Activated naive CD4-positive, alpha-beta T cell treated with Interleukin-2 at 50 U/mL for 16 hours (primary cell): ENCODE measurements around the gene PDIA4.
"Not testable (repeated sequence)": the region's sequence is repeated elsewhere in the genome, so short reads cannot be mapped to it uniquely, and the experiment has no call there.

ENCODE experiments used
- DNase-seq: peaks from one replicate; pipeline ENCODE4 v3.0.0-alpha.2; 2020

The PDIA4 gene

DNA sequence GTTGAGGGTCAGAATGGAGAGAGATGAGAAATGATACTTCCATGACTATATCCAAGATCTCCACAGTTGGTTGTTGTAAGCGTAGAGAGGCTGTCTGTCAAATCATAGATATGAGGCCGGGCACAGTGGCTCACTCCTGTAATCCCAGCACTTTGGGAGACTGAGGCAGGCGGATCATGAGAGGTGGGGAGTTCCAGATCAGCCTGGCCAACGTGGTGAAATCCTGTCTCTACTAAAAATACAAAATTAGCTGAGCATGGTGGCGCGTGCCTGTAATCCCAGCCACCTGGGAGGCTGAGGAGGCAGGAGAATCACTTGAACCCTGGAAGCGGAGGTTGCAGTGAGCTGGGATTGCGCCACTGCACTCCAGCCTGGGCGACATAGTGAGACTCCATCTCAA, 2.1 kb upstream of the PDIA4 start:
- not testable (repeated sequence) for DNase-seq

DNA sequence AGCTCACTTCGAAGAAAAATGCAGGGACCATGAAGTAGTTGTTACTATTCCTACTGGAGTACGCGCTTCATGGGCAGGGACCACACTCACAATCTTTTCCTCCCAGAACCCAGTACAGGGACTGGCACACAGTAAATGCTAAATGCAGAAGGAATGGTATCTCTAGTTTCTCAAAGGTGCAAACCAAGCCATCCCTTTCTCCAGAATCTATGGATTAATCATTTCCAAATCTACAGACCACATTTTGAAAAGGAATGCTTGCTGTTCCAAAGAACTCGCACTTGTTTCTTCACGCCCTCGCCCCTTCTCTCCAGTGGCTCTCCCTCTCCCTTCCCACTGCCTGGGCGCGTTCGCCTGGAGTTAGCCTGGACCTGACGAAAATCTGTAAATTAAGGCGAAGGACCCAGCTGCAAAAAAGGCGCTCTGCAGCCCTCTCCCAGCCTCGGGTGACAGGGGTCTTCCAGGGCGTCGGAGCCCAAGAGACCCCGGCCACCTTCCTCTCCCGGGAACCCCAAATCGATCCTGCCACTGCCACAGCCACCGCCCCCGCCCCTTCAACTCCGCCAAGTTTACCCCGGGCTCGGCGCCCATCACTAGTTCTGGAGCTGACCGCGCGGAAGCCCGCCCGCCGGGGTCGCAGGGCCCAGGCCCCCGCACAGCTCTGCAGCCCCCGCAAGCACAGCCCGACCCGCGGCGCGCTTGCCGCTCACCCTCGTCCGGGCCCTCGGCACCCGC, 527 bp downstream of the PDIA4 start:
- no peak for DNase-seq

DNA sequence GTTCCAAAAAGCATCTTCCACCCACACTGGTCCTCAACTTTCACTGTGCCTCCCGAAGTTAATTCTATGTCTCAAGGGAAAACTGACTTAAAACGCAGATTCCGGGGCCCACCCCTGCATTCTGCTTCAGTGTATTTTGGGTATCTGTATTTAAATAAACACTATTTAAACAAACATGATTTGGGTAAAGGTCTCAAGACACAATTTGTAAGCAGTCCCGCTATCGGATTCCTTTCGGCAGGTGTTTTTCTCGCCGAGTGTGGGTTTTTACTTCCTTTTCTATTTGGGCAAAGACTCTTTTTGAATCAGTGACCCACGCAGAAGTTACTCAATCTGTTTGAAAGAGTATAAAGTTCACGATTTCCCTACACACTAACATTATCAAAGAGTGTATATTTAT, 1.2 kb downstream of the PDIA4 start:
- peak; percentile 11 for DNase-seq

DNA sequence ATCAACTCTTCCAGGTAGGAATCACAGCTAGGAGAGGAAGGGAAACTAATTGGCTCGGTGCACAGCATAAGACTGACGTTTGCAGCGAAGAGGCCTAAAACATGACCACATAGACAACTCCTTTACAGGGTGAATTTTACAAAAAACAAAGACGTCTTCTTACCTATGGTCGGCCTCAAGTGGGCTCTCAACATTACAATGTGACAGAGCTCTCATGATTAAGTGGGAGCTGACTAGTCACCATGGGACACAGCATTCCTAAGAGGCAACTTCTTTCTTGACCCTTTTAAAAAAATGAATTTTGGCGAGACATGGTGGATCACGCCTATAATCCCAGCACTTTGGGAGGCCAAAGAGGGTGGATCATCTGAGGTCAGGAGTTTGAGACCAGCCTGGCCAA, 4.6 kb downstream of the PDIA4 start:
- no peak for DNase-seq

DNA sequence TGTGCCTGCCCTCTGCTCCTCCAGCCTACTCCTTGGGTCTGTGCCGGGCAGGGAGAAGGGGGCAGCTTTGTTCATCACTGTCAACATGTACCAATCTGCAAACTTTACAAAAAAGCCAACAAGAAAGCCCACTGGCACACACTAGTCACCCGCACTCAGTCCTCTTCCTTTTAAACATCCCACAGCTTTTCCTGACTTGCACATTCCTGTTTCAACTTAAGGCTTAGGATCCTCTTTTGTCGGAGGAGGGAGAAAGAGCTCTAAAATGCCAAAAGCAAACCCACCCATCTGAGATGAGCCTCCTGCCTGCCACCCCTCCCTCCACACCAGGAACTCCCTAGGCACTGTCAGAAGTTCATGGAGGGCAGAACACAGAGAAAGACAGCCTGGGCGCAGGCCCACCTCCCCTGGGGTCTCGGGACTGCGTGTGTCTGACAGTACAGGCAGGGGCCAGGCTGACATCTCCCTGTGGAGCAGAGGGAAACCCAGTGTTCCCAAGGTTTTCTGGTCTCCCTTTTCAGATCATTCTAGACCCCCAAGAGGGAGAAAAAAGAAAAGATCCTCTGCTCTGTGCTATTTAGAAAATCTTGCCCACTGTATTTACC, 5.4 kb downstream of the PDIA4 start:
- DNase-seq = no peak

DNA sequence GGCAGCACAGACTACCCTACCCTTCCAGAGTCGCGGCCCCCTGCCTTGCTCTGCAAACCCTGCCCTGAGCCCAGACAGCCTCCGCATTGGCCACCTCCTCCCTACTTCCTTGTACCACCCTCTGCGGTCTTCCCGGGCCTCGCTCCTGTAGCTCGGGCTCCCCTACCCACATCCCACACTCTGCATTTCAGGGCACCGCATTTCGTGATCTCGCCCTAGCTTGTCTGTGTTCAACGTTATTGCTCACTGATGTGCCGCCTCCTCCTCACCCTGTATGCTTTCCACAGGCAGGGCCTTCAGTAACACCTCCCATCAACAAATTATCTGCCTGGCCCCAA, 6.6 kb downstream of the PDIA4 start:
- no peak for DNase-seq

DNA sequence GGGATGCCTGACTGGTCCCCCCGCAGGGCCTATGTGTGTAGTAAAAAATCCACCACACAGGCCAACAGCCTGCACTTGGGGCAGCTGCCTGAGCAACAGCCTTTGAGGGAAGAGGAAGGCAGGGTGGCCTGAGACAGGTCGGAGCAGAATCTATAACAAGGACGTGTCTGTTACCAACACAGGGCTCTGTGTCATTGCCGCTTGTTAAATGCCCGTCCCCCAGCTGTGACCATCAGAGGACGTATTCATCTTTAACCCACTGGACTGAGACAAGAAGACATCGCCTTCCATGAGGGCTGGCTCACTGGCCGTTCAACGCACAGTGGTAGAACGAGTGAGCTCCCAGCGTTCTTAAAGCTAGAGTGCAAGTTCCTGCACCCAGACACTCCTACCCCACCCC, 7.8 kb downstream of the PDIA4 start:
- no peak for DNase-seq

DNA sequence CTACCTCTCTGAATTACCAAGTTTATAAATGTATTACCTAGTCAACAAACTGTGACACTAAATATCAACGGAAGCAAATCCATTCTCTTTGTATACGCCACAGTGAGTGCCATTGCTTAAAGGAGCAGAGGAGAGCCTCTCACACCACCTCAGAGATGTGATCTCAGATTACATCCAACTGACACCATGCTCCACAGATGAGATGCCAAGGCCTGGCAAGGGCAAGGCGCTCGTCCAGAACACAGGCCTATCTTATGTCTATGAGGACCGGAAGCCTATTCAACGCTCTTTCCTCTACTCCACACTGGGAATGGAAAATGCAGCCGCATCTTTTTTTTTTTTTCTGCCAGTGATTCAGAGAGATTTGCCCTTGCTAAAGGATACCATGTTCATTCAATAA, 11.4 kb downstream of the PDIA4 start:
- no peak for DNase-seq

DNA sequence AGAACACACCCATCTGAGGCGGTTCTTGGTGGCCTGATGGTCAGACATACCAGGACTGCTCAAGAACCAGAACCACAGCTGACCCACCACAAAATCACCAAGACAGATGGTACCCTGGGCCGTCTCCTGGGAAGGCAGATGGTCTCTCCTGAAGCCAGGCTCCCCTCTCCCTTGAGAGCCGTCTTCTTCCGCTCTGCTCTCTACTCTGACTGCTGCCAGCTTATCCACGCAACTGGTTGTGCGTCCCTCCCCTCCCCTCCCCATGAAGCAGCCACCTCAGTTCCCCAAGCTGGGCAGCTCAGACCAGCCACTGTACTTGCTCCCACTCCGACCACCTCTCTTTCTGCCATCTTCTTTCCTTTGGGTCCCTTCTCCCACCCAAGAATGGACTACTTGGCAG, 14.0 kb downstream of the PDIA4 start:
- no peak for DNase-seq

DNA sequence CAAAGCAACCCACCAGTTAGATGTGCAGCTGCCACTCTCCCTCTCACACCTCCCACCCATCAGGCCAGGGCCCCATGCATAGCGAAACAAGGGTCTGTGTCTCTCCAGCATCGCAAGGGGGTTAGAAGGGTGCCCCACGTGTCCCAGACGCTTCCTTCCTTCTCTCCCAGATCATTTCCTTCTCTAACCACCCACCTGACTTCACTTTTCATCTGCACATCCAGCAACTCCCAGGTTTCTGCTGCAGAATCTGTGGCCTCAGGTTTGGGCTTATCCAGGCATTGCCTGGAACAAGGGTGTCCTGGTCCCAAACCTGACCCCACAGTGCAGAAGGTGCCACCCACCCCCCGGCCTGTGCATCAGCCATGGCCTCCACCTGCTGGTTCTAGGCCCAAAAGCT, 14.4 kb downstream of the PDIA4 start:
- no peak for DNase-seq

DNA sequence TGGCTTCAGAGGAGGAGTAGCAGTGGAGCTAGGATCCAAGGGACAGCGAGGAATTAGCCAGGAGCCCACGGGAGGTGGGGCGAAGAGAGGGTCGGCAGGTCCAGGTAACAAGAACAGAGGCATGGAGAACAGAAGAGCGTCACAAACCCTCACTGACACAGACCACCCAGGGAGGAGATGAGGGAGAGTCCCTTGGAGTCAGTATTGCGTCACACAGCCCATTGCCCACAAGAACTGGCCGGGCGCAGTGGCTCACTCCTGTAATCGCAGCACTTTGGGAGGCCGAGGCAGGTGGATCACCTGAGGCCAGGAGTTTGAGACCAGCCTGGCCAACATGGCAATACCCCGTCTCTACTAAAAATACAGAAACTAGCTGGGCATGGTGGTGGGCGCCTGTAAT, 15.6 kb downstream of the PDIA4 start:
- DNase-seq = not testable (repeated sequence)

DNA sequence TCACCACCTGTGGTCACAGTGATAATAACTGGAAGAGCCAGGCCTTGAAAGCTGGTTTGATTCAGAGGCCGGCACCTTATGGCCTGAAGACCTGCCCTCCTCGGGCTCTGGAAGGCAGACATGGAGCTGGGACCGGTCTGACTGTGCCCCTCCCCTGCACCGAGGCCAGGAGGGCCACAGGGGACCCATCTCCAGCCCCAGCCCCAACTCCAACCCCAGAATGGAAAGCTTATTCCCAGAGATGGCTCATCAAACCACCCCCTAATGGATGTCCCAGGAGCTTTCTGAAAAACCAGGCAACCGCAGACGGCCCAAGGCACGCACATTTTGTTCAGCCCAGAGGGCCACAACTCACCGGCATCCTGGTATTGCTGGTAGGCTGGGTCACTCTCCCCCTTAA, 16.8 kb downstream of the PDIA4 start:
- DNase-seq = no peak

DNA sequence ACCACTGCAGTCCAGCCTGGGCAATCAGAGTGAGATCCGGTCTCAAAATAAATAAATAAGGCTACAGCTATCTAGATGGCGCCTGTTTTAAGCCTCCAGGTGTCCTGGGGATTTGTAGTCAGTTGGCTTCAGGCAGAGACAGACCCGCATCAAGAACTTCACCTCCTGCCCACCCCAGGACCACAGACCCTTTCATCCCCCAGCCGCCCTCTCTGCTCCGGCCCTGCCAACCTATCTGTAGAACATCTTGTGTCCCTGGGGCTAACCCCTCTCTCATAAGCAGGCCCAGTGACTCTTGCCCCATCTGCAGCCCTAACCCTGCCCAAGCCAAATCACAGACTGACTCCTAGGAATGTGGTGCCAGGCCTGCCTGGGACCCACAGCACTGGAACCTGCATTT, 17.9 kb downstream of the PDIA4 start:
- no peak for DNase-seq

DNA sequence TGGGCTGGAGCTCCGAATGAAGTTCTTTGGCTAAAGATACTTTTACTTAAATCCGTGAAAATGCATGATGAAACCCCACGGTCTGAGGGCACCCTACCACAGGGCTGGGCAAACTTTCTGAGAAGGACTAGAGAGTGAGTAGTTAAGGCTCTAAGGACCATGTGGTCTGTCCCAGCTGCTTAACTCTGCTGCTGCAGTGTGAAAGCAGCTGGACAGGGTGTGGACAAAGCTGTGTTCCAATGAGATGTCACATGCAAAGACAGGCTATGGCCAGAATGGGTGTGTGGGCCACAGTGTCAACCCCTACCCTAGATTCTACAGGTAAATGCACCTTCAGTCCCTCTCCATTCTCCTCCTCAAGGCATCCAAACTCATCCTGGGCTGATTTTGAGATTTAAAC, 18.8 kb downstream of the PDIA4 start:
- DNase-seq = no peak

DNA sequence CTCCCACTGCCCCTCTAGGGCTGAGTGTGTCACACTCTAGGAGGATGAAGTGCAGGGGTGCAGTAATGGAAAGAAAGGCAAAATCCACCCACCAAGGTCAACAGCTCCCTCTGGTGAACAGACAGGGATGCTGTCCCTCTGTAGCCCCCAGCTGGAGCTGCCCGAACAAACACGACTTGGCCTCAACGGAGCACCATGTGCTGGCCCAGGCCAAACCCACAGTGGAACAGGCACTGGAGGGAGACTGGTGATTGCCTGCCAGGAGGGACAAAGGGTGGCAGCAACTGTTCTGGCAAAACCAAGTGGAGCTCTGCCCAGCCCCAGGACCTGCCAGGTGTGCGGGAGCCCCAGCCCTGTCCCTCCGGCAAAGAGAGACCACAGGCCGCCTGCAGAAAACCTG, 20.7 kb downstream of the PDIA4 start:
- DNase-seq = no peak

DNA sequence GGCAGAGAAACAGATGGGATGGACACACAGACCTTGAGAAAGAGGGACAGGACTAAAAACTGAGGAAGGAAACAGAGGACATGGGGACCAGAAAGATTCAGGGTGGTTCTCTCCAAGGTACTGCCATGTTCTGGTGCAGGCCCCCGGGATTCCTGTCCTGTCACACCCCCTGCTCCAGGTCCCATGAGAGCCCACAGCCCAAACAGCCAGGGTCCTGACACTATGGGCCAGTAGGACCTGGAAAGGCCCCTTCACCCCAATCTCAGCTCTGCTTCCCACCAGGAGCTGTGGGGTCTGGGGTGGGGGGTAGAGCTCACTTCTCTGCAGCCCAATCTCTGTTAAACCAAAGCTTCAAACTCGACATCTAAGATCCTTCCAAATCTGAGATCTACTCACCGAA, 21.2 kb downstream of the PDIA4 start:
- DNase-seq = no peak

DNA sequence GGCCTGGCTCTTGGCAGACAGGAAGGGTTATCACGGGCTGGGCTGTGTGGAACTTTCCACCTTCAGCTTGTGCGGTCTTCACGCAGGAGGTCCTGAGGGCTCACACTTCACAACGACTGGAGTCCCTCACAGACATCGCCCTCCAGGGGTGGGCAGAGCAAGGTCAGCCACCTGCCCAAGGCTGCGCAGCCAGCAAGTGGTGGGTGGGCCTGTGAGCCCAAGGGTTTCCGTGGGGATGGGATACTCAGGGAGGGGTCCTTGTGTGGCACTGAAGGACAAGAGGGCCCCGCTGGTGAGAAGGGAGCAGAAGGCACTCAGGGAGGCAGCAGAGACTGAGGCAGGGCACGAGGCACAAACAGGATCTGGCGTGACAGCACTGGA, 22.0 kb downstream of the PDIA4 start:
- no peak for DNase-seq

DNA sequence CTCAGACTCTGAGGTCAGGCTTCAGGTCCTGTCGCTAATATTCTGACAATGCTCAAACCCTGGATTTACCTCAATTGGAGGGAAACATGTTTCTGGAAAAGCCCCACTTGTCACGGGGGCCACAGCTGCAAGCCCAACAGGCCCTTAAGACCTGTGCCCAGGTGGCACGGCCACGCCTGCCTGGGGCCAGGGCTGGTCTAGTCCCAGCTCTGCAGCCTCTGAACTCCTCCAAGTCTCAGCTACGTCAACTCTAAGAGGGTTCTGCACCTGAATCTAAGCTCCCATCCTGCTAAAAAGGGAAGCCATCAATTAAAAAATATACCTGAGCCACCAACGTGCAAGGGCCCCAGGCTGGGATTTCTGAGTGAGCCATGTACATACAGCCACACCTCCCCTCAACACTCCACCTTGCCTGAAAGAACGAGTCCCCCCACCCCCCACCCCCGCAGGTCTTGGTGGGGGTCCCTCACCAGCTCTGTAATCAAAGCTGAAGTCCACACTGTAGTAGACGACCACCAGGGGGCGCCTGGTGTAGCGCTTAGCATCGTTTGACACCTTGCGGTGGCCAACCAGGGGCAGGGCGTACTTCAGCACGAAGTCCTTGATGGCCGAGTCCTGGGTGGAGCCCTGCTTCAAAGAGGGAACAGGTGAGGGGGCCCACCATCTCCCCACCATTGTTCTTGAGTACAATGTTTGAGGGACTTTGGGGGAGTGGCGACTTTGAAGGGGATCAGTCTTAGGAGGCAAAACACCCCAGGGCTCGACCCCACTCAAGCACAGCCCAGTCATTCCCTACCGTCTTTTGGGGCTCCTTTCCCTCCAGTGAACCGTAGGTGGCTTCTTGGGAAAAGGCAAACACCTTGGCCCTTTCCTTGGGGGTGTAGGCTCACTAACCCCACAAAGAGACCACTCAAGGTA, 22.6 kb downstream of the PDIA4 start:
- DNase-seq = peak; percentile 82

DNA sequence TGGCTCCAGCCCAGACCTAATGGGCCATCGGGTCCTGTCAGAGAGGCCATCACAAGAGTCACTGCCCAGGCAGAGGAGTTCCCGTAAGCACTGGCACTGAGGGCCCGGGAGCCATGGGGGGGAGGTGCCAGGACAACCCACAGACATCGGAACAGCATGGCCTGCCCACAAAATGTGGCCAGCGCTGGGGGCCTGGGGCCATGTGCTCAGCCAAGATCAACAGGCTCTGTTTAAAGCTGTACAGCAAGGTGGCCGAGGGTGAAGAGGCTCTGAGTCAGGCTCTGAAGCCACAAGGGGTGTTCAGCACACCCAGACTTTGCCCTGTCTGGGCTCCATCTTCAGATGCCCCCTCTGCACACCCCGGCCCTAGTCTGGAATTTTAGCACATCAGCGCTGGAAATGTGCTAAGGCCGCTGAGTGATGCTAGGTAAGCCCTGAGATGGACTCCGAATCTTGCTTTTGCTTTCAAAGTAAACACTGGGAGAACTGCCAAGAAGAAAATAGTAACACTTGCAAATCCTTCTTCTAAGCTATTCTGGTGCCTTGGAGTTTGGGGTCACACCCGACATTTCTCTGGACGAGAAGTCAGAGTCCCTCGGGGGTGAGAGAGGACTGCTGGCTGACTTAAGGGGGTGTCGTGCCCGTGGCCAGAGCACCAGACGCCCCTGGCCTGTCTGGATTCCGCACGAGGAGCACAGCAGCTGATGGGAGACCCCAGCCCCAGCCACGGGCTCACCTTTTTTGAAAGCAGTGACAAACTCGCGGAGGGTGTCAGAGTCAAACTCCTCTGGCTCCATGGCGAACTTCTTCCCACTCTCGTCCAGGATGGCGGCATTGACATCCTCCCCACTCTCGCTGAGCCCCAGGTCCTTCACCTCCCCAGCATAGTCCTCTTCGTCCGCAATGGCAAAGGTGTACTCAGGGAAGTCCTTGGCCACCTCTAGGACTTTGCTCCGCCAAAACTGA, 23.6 kb downstream of the PDIA4 start:
- no peak for DNase-seq

DNA sequence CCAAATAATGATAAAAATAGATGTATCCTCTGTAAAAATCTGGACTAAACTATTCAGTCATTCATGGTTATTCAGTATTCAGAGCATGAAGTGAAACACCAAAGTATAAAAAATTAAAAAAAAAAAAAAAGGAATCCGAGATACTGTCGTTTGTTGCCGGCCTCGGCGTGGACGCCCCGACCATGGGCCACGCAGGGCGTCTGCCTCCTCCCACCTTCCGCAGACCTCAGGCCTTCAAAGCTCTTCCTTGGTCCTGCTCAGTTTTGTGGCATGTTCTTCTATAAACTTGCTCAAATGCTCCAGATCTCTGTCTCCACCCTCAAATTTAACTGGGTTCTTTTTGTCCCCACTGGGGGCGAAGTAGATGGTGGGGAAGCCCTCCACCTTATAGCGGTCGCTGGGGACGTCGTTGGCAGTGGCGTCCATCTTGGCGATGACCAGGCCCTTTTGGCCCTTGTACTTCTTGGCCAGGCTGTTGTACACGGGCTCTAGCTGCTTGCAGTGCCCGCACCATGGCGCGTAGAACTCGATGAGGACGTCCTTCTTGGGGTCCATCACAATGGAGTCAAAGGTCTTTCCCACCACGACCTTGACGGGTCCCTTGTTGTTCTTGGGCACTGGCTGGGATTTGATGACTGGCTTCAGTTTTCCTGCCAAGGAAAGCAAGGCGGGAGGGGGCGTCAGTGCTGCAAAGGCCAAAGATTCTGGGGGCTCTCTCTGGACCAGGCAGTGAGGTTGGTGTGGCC, 24.6 kb downstream of the PDIA4 start:
- DNase-seq = no peak

DNA sequence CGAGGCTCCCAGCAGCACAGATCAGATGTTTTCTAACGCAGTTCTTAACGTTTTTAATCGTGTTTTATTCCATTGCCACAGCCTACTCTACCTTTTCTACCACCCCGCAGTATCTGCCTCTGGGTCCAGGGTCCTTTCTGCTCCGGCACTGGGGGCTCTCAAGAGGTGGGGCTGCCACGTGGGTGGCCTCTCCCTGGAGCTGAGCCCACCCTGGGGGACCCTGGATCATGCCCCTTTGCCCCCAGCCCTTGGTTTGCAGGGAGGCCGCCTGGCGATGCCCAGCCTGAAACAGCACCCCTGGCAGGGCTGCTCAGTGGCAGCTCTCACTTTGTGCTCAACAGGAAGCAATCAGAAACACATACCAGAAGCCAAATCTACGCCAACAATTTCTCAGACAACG, 25.3 kb downstream of the PDIA4 start:
- DNase-seq = no peak

DNA sequence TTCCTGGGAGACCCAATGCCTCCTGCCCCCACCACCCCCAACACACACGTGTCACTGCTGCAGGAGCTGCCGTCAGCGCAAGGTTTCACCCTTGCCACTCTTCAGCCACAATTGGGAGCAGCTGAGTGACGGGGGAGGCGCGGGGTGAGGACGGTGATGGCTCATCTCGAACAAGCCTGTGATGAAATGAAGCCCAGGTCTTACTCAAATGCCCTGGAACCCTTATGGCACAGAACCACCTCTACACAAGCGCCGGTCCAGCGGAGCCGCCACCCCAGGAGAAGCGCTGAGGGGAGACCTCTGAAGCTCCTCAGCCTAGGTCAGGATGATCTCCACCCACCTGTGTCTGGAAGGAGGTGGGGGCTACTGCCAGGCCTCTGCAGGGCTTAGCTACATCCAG, 25.7 kb downstream of the PDIA4 start:
- no peak for DNase-seq
